ENCODE results near the gene DRC1. TPM values are rescaled to one million over a fixed set of nuclear protein-coding genes. Genes with fewer than 3 reads are reported as not detected.

The DRC1 gene
- total RNA-seq, 1 donor from 2014 or later = not detected

- no peak overlapping the region for H3K4me3 ChIP-seq
- H3K9me3 ChIP-seq = no peaks in the 10 kb centered on the region
- no peaks in the 10 kb centered on the region for H3K36me3 ChIP-seq
- no peak for DNase-seq (ENCODE audit: extremely low spot score in 2 of 2)
- peaks cover 2% of the 10 kb centered on the region for H3K4me1 ChIP-seq
- intact Hi-C loops (cut with DNase I) = no loop called here
- no peaks in the 10 kb centered on the region for H3K27me3 ChIP-seq
- TF ChIP-seq POLR2AphosphoS5 (IDR thresholded peaks at IDR 0.05; ENCODE audit: insufficient read depth in 1 of 2, low read depth in 1 of 2) (no peak), POLR2A (IDR thresholded peaks at IDR 0.05) (no peak)
- TF ChIP-seq, protein P1, sequence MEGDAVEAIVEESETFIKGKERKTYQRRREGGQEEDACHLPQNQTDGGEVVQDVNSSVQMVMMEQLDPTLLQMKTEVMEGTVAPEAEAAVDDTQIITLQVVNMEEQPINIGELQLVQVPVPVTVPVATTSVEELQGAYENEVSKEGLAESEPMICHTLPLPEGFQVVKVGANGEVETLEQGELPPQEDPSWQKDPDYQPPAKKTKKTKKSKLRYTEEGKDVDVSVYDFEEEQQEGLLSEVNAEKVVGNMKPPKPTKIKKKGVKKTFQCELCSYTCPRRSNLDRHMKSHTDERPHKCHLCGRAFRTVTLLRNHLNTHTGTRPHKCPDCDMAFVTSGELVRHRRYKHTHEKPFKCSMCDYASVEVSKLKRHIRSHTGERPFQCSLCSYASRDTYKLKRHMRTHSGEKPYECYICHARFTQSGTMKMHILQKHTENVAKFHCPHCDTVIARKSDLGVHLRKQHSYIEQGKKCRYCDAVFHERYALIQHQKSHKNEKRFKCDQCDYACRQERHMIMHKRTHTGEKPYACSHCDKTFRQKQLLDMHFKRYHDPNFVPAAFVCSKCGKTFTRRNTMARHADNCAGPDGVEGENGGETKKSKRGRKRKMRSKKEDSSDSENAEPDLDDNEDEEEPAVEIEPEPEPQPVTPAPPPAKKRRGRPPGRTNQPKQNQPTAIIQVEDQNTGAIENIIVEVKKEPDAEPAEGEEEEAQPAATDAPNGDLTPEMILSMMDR (IDR thresholded peaks at IDR 0.05) = no peak
- no peak overlapping the region for H3K27ac ChIP-seq
Observed at GRCh38 chr2:26396734-26397298, 4.9 kb upstream of the DRC1 start.

GRCh38 chr2:26399771-26400376 lies 1.8 kb upstream of the DRC1 start:
- TF ChIP-seq POLR2AphosphoS5 (IDR thresholded peaks at IDR 0.05; ENCODE audit: insufficient read depth in 1 of 2, low read depth in 1 of 2) (no peak), POLR2A (IDR thresholded peaks at IDR 0.05) (no peak)
- TF ChIP-seq, protein P1 (IDR thresholded peaks at IDR 0.05) = no peak
- no peak for DNase-seq (ENCODE audit: extremely low spot score in 2 of 2)
- H3K27me3 ChIP-seq = no peaks in the 10 kb centered on the region
- no peak overlapping the region for H3K27ac ChIP-seq
- peaks cover 6% of the 10 kb centered on the region for H3K4me1 ChIP-seq
- H3K9me3 ChIP-seq = no peaks in the 10 kb centered on the region
- intact Hi-C loops (cut with DNase I) = no loop called here
- H3K36me3 ChIP-seq = no peaks in the 10 kb centered on the region
- no peak overlapping the region for H3K4me3 ChIP-seq

- Histone ChIP-seq H3K36me3 (no peaks in the 10 kb centered on the region), H3K9me3 (no peaks in the 10 kb centered on the region), H3K27me3 (no peaks in the 10 kb centered on the region), H3K27ac (no peak overlapping the region), H3K4me3 (no peak overlapping the region), H3K4me1 (peaks cover 6% of the 10 kb centered on the region)
- intact Hi-C loops (cut with DNase I) = no loop called here
- no peak for DNase-seq (ENCODE audit: extremely low spot score in 2 of 2)
- TF ChIP-seq POLR2A (IDR thresholded peaks at IDR 0.05) (no peak), POLR2AphosphoS5 (IDR thresholded peaks at IDR 0.05; ENCODE audit: insufficient read depth in 1 of 2, low read depth in 1 of 2) (no peak)
- TF ChIP-seq, protein P1 (IDR thresholded peaks at IDR 0.05) = no peak
Observed at GRCh38 chr2:26400723-26401122, 997 bp upstream of the DRC1 start.

GRCh38 chr2:26407526-26407925 lies 5.8 kb downstream of the DRC1 start:
- Histone ChIP-seq H3K36me3 (no peaks in the 10 kb centered on the region), H3K4me3 (no peak overlapping the region), H3K27me3 (no peaks in the 10 kb centered on the region), H3K4me1 (no peaks in the 10 kb centered on the region), H3K27ac (no peak overlapping the region), H3K9me3 (no peaks in the 10 kb centered on the region)
- intact Hi-C loops (cut with DNase I) = no loop called here
- TF ChIP-seq POLR2A (IDR thresholded peaks at IDR 0.05) (no peak), POLR2AphosphoS5 (IDR thresholded peaks at IDR 0.05; ENCODE audit: insufficient read depth in 1 of 2, low read depth in 1 of 2) (no peak)
- TF ChIP-seq, protein P1 (IDR thresholded peaks at IDR 0.05) = no peak
- DNase-seq (ENCODE audit: extremely low spot score in 2 of 2) = no peak

GRCh38 chr2:26409785-26410184 lies 8.1 kb downstream of the DRC1 start:
- intact Hi-C loops (cut with DNase I) = no loop called here
- Histone ChIP-seq H3K27ac (no peak overlapping the region), H3K36me3 (no peaks in the 10 kb centered on the region), H3K27me3 (no peaks in the 10 kb centered on the region), H3K4me3 (no peak overlapping the region), H3K4me1 (no peaks in the 10 kb centered on the region), H3K9me3 (no peaks in the 10 kb centered on the region)
- TF ChIP-seq, protein P1 (IDR thresholded peaks at IDR 0.05) = no peak
- TF ChIP-seq POLR2AphosphoS5 (IDR thresholded peaks at IDR 0.05; ENCODE audit: insufficient read depth in 1 of 2, low read depth in 1 of 2) (no peak), POLR2A (IDR thresholded peaks at IDR 0.05) (no peak)
- DNase-seq (ENCODE audit: extremely low spot score in 2 of 2) = no peak

All from vagina (tissue), 2 donors.